ENCODE data around the gene LRGUK.

DNA sequence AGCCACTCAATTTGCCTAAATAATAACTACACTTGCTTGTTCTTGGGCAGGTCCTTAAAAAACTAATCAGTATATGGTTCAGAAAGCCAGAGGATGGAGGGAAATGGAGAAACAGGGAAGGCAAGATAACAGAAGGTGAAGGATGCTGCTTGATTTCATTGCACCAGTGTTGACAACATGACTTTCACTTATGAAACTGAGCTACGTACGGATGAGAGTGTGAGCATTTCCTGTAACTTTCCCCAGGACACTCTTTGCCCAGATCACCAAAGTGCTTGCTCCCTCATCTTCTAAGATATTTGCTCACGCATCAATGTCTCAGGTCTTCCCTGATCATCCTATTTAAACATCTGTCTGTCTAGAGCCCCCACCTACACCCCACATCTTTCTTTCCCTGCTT lies 152.2 kb downstream of the LRGUK start:
- TF ChIP-seq, protein P1, sequence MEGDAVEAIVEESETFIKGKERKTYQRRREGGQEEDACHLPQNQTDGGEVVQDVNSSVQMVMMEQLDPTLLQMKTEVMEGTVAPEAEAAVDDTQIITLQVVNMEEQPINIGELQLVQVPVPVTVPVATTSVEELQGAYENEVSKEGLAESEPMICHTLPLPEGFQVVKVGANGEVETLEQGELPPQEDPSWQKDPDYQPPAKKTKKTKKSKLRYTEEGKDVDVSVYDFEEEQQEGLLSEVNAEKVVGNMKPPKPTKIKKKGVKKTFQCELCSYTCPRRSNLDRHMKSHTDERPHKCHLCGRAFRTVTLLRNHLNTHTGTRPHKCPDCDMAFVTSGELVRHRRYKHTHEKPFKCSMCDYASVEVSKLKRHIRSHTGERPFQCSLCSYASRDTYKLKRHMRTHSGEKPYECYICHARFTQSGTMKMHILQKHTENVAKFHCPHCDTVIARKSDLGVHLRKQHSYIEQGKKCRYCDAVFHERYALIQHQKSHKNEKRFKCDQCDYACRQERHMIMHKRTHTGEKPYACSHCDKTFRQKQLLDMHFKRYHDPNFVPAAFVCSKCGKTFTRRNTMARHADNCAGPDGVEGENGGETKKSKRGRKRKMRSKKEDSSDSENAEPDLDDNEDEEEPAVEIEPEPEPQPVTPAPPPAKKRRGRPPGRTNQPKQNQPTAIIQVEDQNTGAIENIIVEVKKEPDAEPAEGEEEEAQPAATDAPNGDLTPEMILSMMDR (IDR thresholded peaks at IDR 0.05 in 2 of 3, conservative IDR thresholded peaks at IDR 0.05 in 1 of 3; ENCODE audit: borderline replicate concordance in 1 of 3, insufficient read depth in 1 of 3, low read depth in 2 of 3, low read length in 2 of 3), result no peak
- no peak for TF ChIP-seq JUND (IDR thresholded peaks at IDR 0.05)
- TF ChIP-seq EZH2 (IDR thresholded peaks at IDR 0.05), result no peak
- TF ChIP-seq, protein P2, sequence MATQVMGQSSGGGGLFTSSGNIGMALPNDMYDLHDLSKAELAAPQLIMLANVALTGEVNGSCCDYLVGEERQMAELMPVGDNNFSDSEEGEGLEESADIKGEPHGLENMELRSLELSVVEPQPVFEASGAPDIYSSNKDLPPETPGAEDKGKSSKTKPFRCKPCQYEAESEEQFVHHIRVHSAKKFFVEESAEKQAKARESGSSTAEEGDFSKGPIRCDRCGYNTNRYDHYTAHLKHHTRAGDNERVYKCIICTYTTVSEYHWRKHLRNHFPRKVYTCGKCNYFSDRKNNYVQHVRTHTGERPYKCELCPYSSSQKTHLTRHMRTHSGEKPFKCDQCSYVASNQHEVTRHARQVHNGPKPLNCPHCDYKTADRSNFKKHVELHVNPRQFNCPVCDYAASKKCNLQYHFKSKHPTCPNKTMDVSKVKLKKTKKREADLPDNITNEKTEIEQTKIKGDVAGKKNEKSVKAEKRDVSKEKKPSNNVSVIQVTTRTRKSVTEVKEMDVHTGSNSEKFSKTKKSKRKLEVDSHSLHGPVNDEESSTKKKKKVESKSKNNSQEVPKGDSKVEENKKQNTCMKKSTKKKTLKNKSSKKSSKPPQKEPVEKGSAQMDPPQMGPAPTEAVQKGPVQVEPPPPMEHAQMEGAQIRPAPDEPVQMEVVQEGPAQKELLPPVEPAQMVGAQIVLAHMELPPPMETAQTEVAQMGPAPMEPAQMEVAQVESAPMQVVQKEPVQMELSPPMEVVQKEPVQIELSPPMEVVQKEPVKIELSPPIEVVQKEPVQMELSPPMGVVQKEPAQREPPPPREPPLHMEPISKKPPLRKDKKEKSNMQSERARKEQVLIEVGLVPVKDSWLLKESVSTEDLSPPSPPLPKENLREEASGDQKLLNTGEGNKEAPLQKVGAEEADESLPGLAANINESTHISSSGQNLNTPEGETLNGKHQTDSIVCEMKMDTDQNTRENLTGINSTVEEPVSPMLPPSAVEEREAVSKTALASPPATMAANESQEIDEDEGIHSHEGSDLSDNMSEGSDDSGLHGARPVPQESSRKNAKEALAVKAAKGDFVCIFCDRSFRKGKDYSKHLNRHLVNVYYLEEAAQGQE (IDR thresholded peaks at IDR 0.05; ENCODE audit: low read depth), result no peak
- TF ChIP-seq ZNF274 (IDR thresholded peaks at IDR 0.05; ENCODE audit: low read depth, low read length), result no peak
- TF ChIP-seq POLR2AphosphoS5 (IDR thresholded peaks at IDR 0.05; ENCODE audit: low read depth, low read length), result no peak
- TF ChIP-seq POLR2A (IDR thresholded peaks at IDR 0.05; ENCODE audit: borderline replicate concordance, extremely low read depth, insufficient read depth, insufficient read length), result no peak
- no peak for TF ChIP-seq SP1 (IDR thresholded peaks at IDR 0.05; ENCODE audit: low read depth)
- TF ChIP-seq, protein P3, sequence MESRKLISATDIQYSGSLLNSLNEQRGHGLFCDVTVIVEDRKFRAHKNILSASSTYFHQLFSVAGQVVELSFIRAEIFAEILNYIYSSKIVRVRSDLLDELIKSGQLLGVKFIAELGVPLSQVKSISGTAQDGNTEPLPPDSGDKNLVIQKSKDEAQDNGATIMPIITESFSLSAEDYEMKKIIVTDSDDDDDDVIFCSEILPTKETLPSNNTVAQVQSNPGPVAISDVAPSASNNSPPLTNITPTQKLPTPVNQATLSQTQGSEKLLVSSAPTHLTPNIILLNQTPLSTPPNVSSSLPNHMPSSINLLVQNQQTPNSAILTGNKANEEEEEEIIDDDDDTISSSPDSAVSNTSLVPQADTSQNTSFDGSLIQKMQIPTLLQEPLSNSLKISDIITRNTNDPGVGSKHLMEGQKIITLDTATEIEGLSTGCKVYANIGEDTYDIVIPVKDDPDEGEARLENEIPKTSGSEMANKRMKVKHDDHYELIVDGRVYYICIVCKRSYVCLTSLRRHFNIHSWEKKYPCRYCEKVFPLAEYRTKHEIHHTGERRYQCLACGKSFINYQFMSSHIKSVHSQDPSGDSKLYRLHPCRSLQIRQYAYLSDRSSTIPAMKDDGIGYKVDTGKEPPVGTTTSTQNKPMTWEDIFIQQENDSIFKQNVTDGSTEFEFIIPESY (IDR thresholded peaks at IDR 0.05; ENCODE audit: extremely low read depth, insufficient replicate concordance, low read length), result no peak
- TF ChIP-seq RAD21 (IDR thresholded peaks at IDR 0.05; ENCODE audit: low read depth), result no peak
- no peak for TF ChIP-seq EGR1 (IDR thresholded peaks at IDR 0.05; ENCODE audit: low read depth)

Measured in HCT116 (cell line).